ENCODE measurements around the gene SRGAP2C.
"Not testable (repeated sequence)": the region's sequence is repeated elsewhere in the genome, so short reads cannot be mapped to it uniquely, and the experiment has no call there.

GRCh38 chr1:121348115-121348514, 163.3 kb downstream of the SRGAP2C start:
- TF ChIP-seq CTCF (IDR thresholded peaks at IDR 0.05; ENCODE audit: poor library complexity, severe bottlenecking); EZH2 (IDR thresholded peaks at IDR 0.05; ENCODE audit: borderline replicate concordance, insufficient read depth, low read length, poor library complexity, severe bottlenecking); TAF1 (IDR thresholded peaks at IDR 0.05; ENCODE audit: low read depth); SMC3 (conservative IDR thresholded peaks at IDR 0.05; ENCODE audit: poor library complexity); EP300 (conservative IDR thresholded peaks at IDR 0.05; ENCODE audit: poor library complexity, severe bottlenecking); MXI1 (conservative IDR thresholded peaks at IDR 0.05; ENCODE audit: poor library complexity, severe bottlenecking); POLR2AphosphoS5 (IDR thresholded peaks at IDR 0.05); REST (IDR thresholded peaks at IDR 0.05; ENCODE audit: borderline replicate concordance); RAD21 (conservative IDR thresholded peaks at IDR 0.05): not testable (repeated sequence)

Data from neural cell (in vitro differentiated cells).